Ascending aorta (tissue), 2 donors: ENCODE results near the gene TMEM61. TPM values are rescaled to one million over a fixed set of nuclear protein-coding genes. Genes with fewer than 3 reads are reported as not detected.

Experiments used
- DNase-seq, 2 donors: peaks; one replicate each; pipeline ENCODE4 v3.0.0-alpha.2; 2019; ENCODE audit warnings: low spot score in 2 of 2
- H3K27ac ChIP-seq, 2 donors: fragments of 200-600 bp; sonication (generic); one replicate each; pipeline ENCODE4 v1.5.1; 2016 to 2017; ENCODE audit warnings: mild to moderate bottlenecking in 1 of 2
- H3K27me3 ChIP-seq: fragments of 200-600 bp; sonication (generic); one replicate; pipeline ENCODE4 v1.5.1; 2017
- H3K36me3 ChIP-seq, 2 donors: fragments of 200-600 bp; sonication (generic); one replicate each; pipeline ENCODE4 v1.5.1; 2016
- H3K4me1 ChIP-seq, 2 donors: fragments of 200-600 bp; sonication (generic); one replicate each; pipeline ENCODE4 v1.5.1; 2016 to 2017; ENCODE audit warnings: mild to moderate bottlenecking in 1 of 2
- H3K4me3 ChIP-seq, 2 donors: fragments of 200-600 bp; sonication (generic); one replicate each; pipeline ENCODE4 v1.5.1; 2016 to 2017; ENCODE audit warnings: mild to moderate bottlenecking in 1 of 2
- H3K9me3 ChIP-seq, 2 donors: fragments of 200-600 bp; sonication (generic); one replicate each; pipeline ENCODE4 v1.5.1; 2016
- CTCF ChIP-seq, 3 experiments: fragments of 200-600 bp in 2 of 3; fragments of 450-650 bp in 1 of 3; sonication (generic) in 2 of 3; IDR thresholded peaks; one replicate each; pipeline ENCODE4 v1.5.1; 2016 to 2019; ENCODE audit warnings: antibody characterized with exemption in 3 of 3, mild to moderate bottlenecking in 1 of 3, moderate library complexity in 1 of 3
- intact Hi-C: fragments of 100-400 bp; cut with DNase I; formaldehyde crosslinking; loops from one replicate; pipeline ENCODE4 v1.15.1; 2023
- total RNA-seq: library from RNA; depleted of rRNA; stranded (reverse); fragments of >200 nt; gene quantifications from one replicate; pipeline ENCODE4 v1.1.0, GENCODE V29; 2016

The TMEM61 gene
- total RNA-seq, 1 donor from 2014 or later = not detected

GRCh38 chr1:54949053-54949452 is 31.4 kb upstream of the TMEM61 start:
- H3K36me3 ChIP-seq = no peaks in the 10 kb centered on the region
- intact Hi-C loops = loop anchor here (5.0 kb wide), 1 partner anchor 62 kb away; the partner anchor contains the start of gene DHCR24
- DNase-seq = no peak
- H3K27me3 ChIP-seq = no peaks in the 10 kb centered on the region
- H3K4me3 ChIP-seq = no peak overlapping the region
- H3K27ac ChIP-seq = no peak overlapping the region
- no peaks in the 10 kb centered on the region for H3K9me3 ChIP-seq
- TF ChIP-seq CTCF (IDR thresholded peaks at IDR 0.05) = no peak
- H3K4me1 ChIP-seq = peaks cover 5 to 13% of the 10 kb centered on the region in 2 donors

- TF ChIP-seq CTCF (IDR thresholded peaks at IDR 0.05) = no peak
- intact Hi-C loops = loop anchor here (1.0 kb wide), 2 partner anchors 23 to 46 kb away; no protein-coding TSS in a partner anchor
- no peaks in the 10 kb centered on the region for H3K27me3 ChIP-seq
- no peaks in the 10 kb centered on the region for H3K9me3 ChIP-seq
- peaks cover 5 to 13% of the 10 kb centered on the region in 2 donors for H3K4me1 ChIP-seq
- H3K4me3 ChIP-seq = no peak overlapping the region
- H3K27ac ChIP-seq = peak overlapping the region; percentile 61 to 80
- H3K36me3 ChIP-seq = no peaks in the 10 kb centered on the region
- DNase-seq = no peak
Measured at GRCh38 chr1:54950006-54950368, 30.4 kb upstream of the TMEM61 start.

GRCh38 chr1:54950369-54951163 is 29.9 kb upstream of the TMEM61 start:
- H3K4me3 ChIP-seq = peak overlapping the region in 1 of 2 donors; percentile 45
- intact Hi-C loops = loop anchor here (1.0 kb wide), 2 partner anchors 23 to 46 kb away; no protein-coding TSS in a partner anchor
- no peaks in the 10 kb centered on the region for H3K36me3 ChIP-seq
- peak in 1 of 2 donors; percentile 88 for DNase-seq
- no peaks in the 10 kb centered on the region for H3K27me3 ChIP-seq
- no peaks in the 10 kb centered on the region for H3K9me3 ChIP-seq
- H3K4me1 ChIP-seq = peaks cover 5 to 19% of the 10 kb centered on the region in 2 donors
- peak overlapping the region; percentile 61 to 80 for H3K27ac ChIP-seq
- peak; percentile 78 to 82 (median 80) for TF ChIP-seq CTCF (IDR thresholded peaks at IDR 0.05)

GRCh38 chr1:54951810-54952226 is 28.6 kb upstream of the TMEM61 start:
- Histone ChIP-seq H3K4me3 (no peak overlapping the region), H3K27ac (no peak overlapping the region), H3K36me3 (no peaks in the 10 kb centered on the region), H3K4me1 (peaks cover 5 to 30% of the 10 kb centered on the region in 2 donors), H3K9me3 (no peaks in the 10 kb centered on the region), H3K27me3 (no peaks in the 10 kb centered on the region)
- TF ChIP-seq CTCF (IDR thresholded peaks at IDR 0.05) = no peak
- intact Hi-C loops = no loop called here
- no peak for DNase-seq

GRCh38 chr1:54952950-54953718 is 27.3 kb upstream of the TMEM61 start:
- DNase-seq = no peak
- Histone ChIP-seq H3K9me3 (peaks cover 0 to 6% of the 10 kb centered on the region in 2 donors), H3K27me3 (no peaks in the 10 kb centered on the region), H3K4me3 (no peak overlapping the region), H3K4me1 (peaks cover 5 to 30% of the 10 kb centered on the region in 2 donors), H3K27ac (no peak overlapping the region), H3K36me3 (no peaks in the 10 kb centered on the region)
- no peak for TF ChIP-seq CTCF (IDR thresholded peaks at IDR 0.05)
- intact Hi-C loops = no loop called here
